ENCODE data around the gene ZNF839.

The ZNF839 gene

GRCh38 chr14:102319351-102320032 lies at the start of gene ZNF839:
Gene ZNF839 (plus strand): TSS chr14:102319746. CDS start chr14:102319766, 20 bp downstream.
- Histone ChIP-seq H3K4me1 (ENCODE audit: insufficient read depth, low read length, poor library complexity, severe bottlenecking) (peaks cover 26% of the 10 kb centered on the region), H3K79me2 (ENCODE audit: insufficient read depth, low read length) (peaks cover 17% of the 10 kb centered on the region), H3K4me3 (ENCODE audit: low read length, poor library complexity, severe bottlenecking) (peak within 1 kb of the TSS; percentile 98), H3K27me3 (ENCODE audit: insufficient read depth, low read length, poor library complexity, severe bottlenecking) (no peaks in the 10 kb centered on the region), H3K9ac (ENCODE audit: low read depth, low read length, poor library complexity, severe bottlenecking) (peak within 1 kb of the TSS; percentile 90), H3K36me3 (ENCODE audit: insufficient read depth, low read length) (no peaks in the 10 kb centered on the region), H3K9me3 (ENCODE audit: insufficient read depth, low read depth, low read length) (no peaks in the 10 kb centered on the region), H3K9me2 (replicated peaks; ENCODE audit: low read depth, low read length) (no peaks in the 10 kb centered on the region), H2AFZ (ENCODE audit: low read length) (peak within 1 kb of the TSS; percentile 97), H4K20me1 (ENCODE audit: insufficient read depth, low read length, poor library complexity, severe bottlenecking) (no peaks in the 10 kb centered on the region), H3K4me2 (ENCODE audit: low read depth, low read length, poor library complexity, severe bottlenecking) (peak within 1 kb of the TSS; percentile 98), H3F3A (ENCODE audit: low read depth) (no peaks in the 10 kb centered on the region)
- TF ChIP-seq EZH2phosphoT487 (IDR thresholded peaks at IDR 0.05; ENCODE audit: borderline replicate concordance), result no peak
- TF ChIP-seq, protein P1, sequence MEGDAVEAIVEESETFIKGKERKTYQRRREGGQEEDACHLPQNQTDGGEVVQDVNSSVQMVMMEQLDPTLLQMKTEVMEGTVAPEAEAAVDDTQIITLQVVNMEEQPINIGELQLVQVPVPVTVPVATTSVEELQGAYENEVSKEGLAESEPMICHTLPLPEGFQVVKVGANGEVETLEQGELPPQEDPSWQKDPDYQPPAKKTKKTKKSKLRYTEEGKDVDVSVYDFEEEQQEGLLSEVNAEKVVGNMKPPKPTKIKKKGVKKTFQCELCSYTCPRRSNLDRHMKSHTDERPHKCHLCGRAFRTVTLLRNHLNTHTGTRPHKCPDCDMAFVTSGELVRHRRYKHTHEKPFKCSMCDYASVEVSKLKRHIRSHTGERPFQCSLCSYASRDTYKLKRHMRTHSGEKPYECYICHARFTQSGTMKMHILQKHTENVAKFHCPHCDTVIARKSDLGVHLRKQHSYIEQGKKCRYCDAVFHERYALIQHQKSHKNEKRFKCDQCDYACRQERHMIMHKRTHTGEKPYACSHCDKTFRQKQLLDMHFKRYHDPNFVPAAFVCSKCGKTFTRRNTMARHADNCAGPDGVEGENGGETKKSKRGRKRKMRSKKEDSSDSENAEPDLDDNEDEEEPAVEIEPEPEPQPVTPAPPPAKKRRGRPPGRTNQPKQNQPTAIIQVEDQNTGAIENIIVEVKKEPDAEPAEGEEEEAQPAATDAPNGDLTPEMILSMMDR (conservative IDR thresholded peaks at IDR 0.05; ENCODE audit: low read length), result no peak

DNA sequence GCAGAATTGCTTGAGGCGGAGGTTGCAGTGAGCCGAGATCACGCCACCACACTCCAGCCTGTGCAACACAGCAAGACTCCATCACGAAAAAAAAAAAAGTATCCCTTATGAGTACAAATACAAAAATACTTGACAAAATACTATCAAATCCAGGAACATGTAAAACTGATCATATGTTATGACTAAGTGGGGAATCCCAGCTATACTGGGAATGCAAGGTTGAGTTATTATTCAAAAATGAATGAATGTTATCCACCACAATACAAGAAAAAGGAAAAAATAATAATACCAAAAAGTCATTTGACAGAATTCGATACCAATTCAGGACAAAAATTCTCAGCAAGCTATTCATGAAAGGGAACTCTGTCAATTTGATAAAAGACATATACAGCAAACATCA lies 47.2 kb upstream of the ZNF839 start:
- Histone ChIP-seq H2AFZ (ENCODE audit: low read length) (no peak overlapping the region), H3K4me2 (ENCODE audit: low read depth, low read length, poor library complexity, severe bottlenecking) (no peak overlapping the region), H3K9ac (ENCODE audit: low read depth, low read length, poor library complexity, severe bottlenecking) (no peak overlapping the region), H3K9me2 (replicated peaks; ENCODE audit: low read depth, low read length) (no peaks in the 10 kb centered on the region), H3K9me3 (ENCODE audit: insufficient read depth, low read depth, low read length) (no peaks in the 10 kb centered on the region), H3K79me2 (ENCODE audit: insufficient read depth, low read length) (no peaks in the 10 kb centered on the region), H3K27me3 (ENCODE audit: insufficient read depth, low read length, poor library complexity, severe bottlenecking) (no peaks in the 10 kb centered on the region), H4K20me1 (ENCODE audit: insufficient read depth, low read length, poor library complexity, severe bottlenecking) (no peaks in the 10 kb centered on the region), H3K4me3 (ENCODE audit: low read length, poor library complexity, severe bottlenecking) (no peak overlapping the region), H3K36me3 (ENCODE audit: insufficient read depth, low read length) (no peaks in the 10 kb centered on the region), H3K4me1 (ENCODE audit: insufficient read depth, low read length, poor library complexity, severe bottlenecking) (no peaks in the 10 kb centered on the region), H3F3A (ENCODE audit: low read depth) (no peaks in the 10 kb centered on the region)
- TF ChIP-seq EZH2phosphoT487 (IDR thresholded peaks at IDR 0.05; ENCODE audit: borderline replicate concordance), result no peak
- TF ChIP-seq, protein P1 (conservative IDR thresholded peaks at IDR 0.05; ENCODE audit: low read length), result no peak

DNA sequence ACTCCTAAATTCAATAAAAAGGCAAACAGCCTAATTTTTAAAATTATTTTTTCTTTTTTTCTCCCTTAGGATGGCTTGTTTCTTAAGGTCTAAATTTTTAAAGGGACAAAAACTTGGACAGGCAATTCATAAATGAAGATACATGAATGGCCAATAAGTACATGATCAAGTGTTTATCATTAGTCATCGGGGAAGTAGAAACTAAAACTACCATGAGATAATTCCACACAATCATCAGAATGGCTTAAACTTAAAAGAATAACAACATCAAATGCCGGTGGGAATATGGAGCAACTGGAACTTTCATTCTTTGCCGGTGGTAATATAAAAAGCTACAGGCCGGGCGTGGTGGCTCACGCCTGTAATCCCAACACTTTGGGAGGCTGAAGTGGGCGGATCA lies 43.7 kb upstream of the ZNF839 start:
- Histone ChIP-seq H3K9ac (ENCODE audit: low read depth, low read length, poor library complexity, severe bottlenecking) (no peak overlapping the region), H3K27me3 (ENCODE audit: insufficient read depth, low read length, poor library complexity, severe bottlenecking) (no peaks in the 10 kb centered on the region), H3F3A (ENCODE audit: low read depth) (no peaks in the 10 kb centered on the region), H3K4me2 (ENCODE audit: low read depth, low read length, poor library complexity, severe bottlenecking) (no peak overlapping the region), H3K4me3 (ENCODE audit: low read length, poor library complexity, severe bottlenecking) (no peak overlapping the region), H3K79me2 (ENCODE audit: insufficient read depth, low read length) (no peaks in the 10 kb centered on the region), H3K4me1 (ENCODE audit: insufficient read depth, low read length, poor library complexity, severe bottlenecking) (no peaks in the 10 kb centered on the region), H2AFZ (ENCODE audit: low read length) (no peak overlapping the region), H4K20me1 (ENCODE audit: insufficient read depth, low read length, poor library complexity, severe bottlenecking) (no peaks in the 10 kb centered on the region), H3K9me2 (replicated peaks; ENCODE audit: low read depth, low read length) (no peaks in the 10 kb centered on the region), H3K36me3 (ENCODE audit: insufficient read depth, low read length) (no peaks in the 10 kb centered on the region), H3K9me3 (ENCODE audit: insufficient read depth, low read depth, low read length) (no peaks in the 10 kb centered on the region)
- TF ChIP-seq, protein P1 (conservative IDR thresholded peaks at IDR 0.05; ENCODE audit: low read length), result no peak
- no peak for TF ChIP-seq EZH2phosphoT487 (IDR thresholded peaks at IDR 0.05; ENCODE audit: borderline replicate concordance)

Data from Loucy (cell line).